Measurements from ENCODE around the gene COL6A2. TPM values are rescaled to one million over a fixed set of nuclear protein-coding genes. Genes with fewer than 3 reads are reported as not detected.

COL6A2 gene
- total RNA-seq, 4 donors from 2014 or later, result 942 to 1,525 (median 1,202) TPM

DNA sequence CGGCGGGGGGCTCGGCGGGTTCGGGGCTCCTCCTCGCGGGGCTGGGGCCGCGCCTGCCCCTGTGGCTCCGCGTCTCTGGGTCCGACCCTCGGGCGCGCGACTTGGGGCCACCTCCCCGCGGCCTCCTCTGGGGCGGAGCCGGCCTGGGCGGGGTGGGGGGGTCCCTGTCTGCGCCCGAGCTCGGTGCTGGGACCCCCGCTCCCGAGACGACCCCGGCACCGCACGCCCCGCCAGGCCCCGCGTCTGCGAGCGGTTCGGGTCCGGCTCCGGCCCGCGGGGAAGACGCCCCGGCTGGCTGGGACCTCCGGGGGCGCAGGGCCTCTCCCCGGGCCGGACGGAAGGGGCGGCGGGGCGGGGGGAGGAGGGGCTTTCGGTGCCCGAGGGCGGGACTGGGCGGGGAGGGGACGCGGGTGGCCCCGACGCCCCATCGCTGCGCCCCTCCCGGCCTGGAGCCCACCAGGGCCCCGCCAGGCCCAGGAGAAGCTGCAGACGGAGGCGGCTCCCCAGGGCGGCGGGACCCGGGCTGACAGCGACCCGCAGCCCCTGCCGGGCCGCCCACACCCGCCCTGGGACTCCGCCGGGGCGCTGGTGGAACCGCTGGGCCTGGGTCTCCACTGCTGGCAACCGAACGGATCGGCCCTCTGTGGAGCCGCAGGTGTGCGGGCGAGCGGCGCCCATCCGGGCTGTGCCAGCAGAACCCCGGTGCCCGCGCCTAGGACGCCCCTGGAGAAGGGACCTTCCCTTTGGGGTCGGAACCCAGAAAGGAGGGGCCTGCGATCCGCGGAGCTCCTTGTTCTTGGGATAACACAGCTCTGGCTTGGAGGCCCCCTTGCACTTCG is 610 bp downstream of the COL6A2 start:
- Histone ChIP-seq H3K4me3 (peak overlapping the region; percentile 81 to 97 (median 94)), H3K36me3 (no peaks in the 10 kb centered on the region), H3K27me3 (peaks cover 0 to 8% (median 0%) of the 10 kb centered on the region in 4 donors), H3K4me1 (peaks cover 17 to 63% (median 62%) of the 10 kb centered on the region in 4 donors), H3K9me3 (peaks cover 0 to 10% (median 9%) of the 10 kb centered on the region in 4 donors), H3K27ac (replicated peaks in 1 of 4) (peak overlapping the region; percentile 99 to 100 (median 99))
- whole genome bisulfite sequencing, result 6% methylated on average over 7 of the region's 94 CpGs
- intact Hi-C loops (cut with DNase I), result loop anchor here (1.0 to 2.0 kb wide), 2 partner anchors 42 to 126 kb away; no protein-coding TSS in a partner anchor
- TF ChIP-seq POLR2A (IDR thresholded peaks at IDR 0.05; ENCODE audit: low read depth) (no peak), EP300 (IDR thresholded peaks at IDR 0.05) (no peak), POLR2AphosphoS5 (IDR thresholded peaks at IDR 0.05) (no peak)
- TF ChIP-seq, protein P1, sequence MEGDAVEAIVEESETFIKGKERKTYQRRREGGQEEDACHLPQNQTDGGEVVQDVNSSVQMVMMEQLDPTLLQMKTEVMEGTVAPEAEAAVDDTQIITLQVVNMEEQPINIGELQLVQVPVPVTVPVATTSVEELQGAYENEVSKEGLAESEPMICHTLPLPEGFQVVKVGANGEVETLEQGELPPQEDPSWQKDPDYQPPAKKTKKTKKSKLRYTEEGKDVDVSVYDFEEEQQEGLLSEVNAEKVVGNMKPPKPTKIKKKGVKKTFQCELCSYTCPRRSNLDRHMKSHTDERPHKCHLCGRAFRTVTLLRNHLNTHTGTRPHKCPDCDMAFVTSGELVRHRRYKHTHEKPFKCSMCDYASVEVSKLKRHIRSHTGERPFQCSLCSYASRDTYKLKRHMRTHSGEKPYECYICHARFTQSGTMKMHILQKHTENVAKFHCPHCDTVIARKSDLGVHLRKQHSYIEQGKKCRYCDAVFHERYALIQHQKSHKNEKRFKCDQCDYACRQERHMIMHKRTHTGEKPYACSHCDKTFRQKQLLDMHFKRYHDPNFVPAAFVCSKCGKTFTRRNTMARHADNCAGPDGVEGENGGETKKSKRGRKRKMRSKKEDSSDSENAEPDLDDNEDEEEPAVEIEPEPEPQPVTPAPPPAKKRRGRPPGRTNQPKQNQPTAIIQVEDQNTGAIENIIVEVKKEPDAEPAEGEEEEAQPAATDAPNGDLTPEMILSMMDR (IDR thresholded peaks at IDR 0.05), result no peak
- peak; percentile 66 for DNase-seq (ENCODE audit: extremely low spot score)

DNA sequence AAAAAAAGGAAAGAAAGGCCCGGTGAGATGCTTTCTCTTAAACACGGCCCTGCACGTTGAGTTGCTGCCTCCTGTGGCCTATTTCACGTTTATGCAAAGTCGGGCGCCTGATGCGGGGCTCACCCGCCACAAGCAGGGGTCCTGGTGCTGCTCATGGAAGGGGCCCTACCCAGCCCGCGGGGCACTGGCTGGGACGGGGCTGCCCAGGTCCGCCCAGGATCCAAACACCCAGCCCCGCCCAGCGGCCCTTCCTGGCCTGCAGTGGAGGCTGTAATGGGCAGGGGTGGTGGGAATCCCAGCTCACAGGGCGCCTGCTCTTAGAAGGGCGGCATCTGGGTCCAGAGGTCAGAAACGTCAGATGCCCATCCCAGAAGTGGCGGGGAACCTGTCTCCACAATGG is 1.6 kb downstream of the COL6A2 start:
- intact Hi-C loops (cut with DNase I), result loop anchor here (1.0 to 2.0 kb wide), 2 partner anchors 43 to 127 kb away; no protein-coding TSS in a partner anchor
- Histone ChIP-seq H3K27ac (replicated peaks in 1 of 4) (peak overlapping the region; percentile 99 to 100 (median 99)), H3K27me3 (peaks cover 0 to 8% (median 0%) of the 10 kb centered on the region in 4 donors), H3K4me1 (peaks cover 15 to 58% (median 53%) of the 10 kb centered on the region in 4 donors), H3K9me3 (peaks cover 0 to 14% (median 9%) of the 10 kb centered on the region in 4 donors), H3K4me3 (peak overlapping the region; percentile 81 to 97 (median 94)), H3K36me3 (peaks cover 0 to 1% (median 0%) of the 10 kb centered on the region in 4 donors)
- TF ChIP-seq POLR2AphosphoS5 (IDR thresholded peaks at IDR 0.05), result peak; percentile 34 to 73
- TF ChIP-seq, protein P1 (IDR thresholded peaks at IDR 0.05), result peak in 2 of 3 experiments; percentile 9 to 18
- no peak for TF ChIP-seq EP300 (IDR thresholded peaks at IDR 0.05)
- no peak for TF ChIP-seq POLR2A (IDR thresholded peaks at IDR 0.05; ENCODE audit: low read depth)
- peak; percentile 91 for DNase-seq (ENCODE audit: extremely low spot score)
- WGBS, result 39% methylated on average over 12 of the region's 18 CpGs

DNA sequence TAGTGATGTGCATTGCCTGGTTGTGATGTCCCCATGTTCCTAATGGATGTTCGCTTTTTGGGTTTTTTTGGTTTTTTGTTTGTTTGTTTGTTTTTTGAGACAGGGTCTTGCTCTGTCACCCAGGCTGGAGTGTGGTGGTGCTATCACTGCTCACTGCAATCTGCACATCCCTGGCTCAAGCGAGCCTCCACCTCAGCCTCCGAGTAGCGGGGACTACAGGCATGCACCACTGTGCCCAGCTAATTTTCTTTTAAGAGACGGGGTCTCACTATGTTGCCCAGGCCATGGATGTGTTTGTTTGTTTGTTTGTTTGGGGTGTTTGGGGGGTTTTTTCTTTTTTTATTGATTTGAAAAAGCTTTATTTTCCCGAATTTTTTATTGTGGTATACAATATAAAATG is 2.1 kb downstream of the COL6A2 start:
- Histone ChIP-seq H3K27ac (replicated peaks in 1 of 4) (peak overlapping the region; percentile 99 to 100 (median 99)), H3K4me3 (peak overlapping the region; percentile 81 to 97 (median 94)), H3K9me3 (peaks cover 0 to 19% (median 9%) of the 10 kb centered on the region in 4 donors), H3K36me3 (peaks cover 0 to 3% (median 0%) of the 10 kb centered on the region in 4 donors), H3K4me1 (peaks cover 15 to 54% (median 51%) of the 10 kb centered on the region in 4 donors), H3K27me3 (peaks cover 0 to 8% (median 0%) of the 10 kb centered on the region in 4 donors)
- DNase-seq (ENCODE audit: extremely low spot score), result peak; percentile 66
- intact Hi-C loops (cut with DNase I), result no loop called here
- WGBS, result 76% methylated on average over 6 of the region's 6 CpGs
- TF ChIP-seq, protein P1 (IDR thresholded peaks at IDR 0.05), result no peak
- TF ChIP-seq POLR2AphosphoS5 (IDR thresholded peaks at IDR 0.05), result no peak
- no peak for TF ChIP-seq POLR2A (IDR thresholded peaks at IDR 0.05; ENCODE audit: low read depth)
- TF ChIP-seq EP300 (IDR thresholded peaks at IDR 0.05), result no peak

DNA sequence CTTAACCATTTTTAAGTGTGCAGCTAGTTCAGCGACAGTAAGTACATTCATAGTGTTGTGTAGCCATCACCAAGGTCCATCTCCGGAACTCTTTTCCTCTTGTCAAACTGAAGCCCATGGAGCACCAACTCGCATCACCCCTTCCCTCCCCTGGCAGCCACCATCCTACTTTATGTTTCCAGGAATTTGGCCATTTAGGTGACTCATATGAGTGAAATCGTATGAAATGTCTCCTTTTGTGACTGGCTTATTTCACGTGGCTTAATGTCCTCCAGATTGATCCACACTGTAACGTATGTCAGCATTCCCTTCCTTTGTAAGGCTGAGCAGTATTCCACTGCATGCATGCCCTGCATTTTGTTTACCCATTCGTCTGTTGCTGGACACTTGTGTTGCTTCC is 2.5 kb downstream of the COL6A2 start:
- Histone ChIP-seq H3K27me3 (peaks cover 0 to 8% (median 0%) of the 10 kb centered on the region in 4 donors), H3K9me3 (peaks cover 0 to 20% (median 9%) of the 10 kb centered on the region in 4 donors), H3K36me3 (peaks cover 0 to 3% (median 0%) of the 10 kb centered on the region in 4 donors), H3K4me1 (peaks cover 15 to 50% (median 47%) of the 10 kb centered on the region in 4 donors), H3K27ac (replicated peaks in 1 of 4) (peak overlapping the region; percentile 99 to 100 (median 99)), H3K4me3 (peak overlapping the region; percentile 81 to 97 (median 94))
- DNase-seq (ENCODE audit: extremely low spot score), result peak; percentile 85
- peak in 1 of 2 donors; percentile 35 for TF ChIP-seq POLR2AphosphoS5 (IDR thresholded peaks at IDR 0.05)
- no peak for TF ChIP-seq POLR2A (IDR thresholded peaks at IDR 0.05; ENCODE audit: low read depth)
- intact Hi-C loops (cut with DNase I), result no loop called here
- WGBS, result 60% methylated on average over 7 of the region's 7 CpGs

DNA sequence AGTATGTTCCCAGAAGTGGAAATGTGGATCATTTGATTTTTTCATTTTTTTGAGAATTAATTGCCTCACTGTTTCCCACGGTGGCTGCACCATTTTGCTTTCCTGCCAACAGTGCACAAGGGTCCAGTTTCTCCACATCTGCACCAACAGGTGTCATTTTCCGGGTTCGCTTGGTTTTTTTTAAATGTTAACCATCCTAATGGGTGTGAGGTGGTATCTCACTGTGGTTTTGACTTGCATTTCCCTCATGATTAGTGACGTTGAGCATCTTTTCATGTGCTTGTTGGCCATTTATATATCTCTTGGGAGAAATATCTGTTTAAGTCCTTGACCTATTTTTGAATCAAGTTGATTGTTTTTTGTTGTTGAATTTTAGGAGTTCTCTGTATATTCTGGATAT is 3.0 kb downstream of the COL6A2 start:
- Histone ChIP-seq H3K27me3 (peaks cover 0 to 8% (median 0%) of the 10 kb centered on the region in 4 donors), H3K4me1 (peaks cover 12 to 45% (median 43%) of the 10 kb centered on the region in 4 donors), H3K27ac (replicated peaks in 1 of 4) (peak overlapping the region; percentile 99 to 100 (median 99)), H3K9me3 (peaks cover 0 to 20% (median 9%) of the 10 kb centered on the region in 4 donors), H3K36me3 (peaks cover 0 to 3% (median 0%) of the 10 kb centered on the region in 4 donors), H3K4me3 (peak overlapping the region in 3 of 4 donors; percentile 81 to 95 (median 93))
- TF ChIP-seq EP300 (IDR thresholded peaks at IDR 0.05), result no peak
- no peak for TF ChIP-seq POLR2AphosphoS5 (IDR thresholded peaks at IDR 0.05)
- no peak for TF ChIP-seq POLR2A (IDR thresholded peaks at IDR 0.05; ENCODE audit: low read depth)
- TF ChIP-seq, protein P1 (IDR thresholded peaks at IDR 0.05), result no peak
- peak; percentile 88 for DNase-seq (ENCODE audit: extremely low spot score)
- intact Hi-C loops (cut with DNase I), result no loop called here
- WGBS, result 55% methylated on average over 4 of the region's 4 CpGs

Measured in esophagus muscularis mucosa (tissue), 4 donors.